Muscle of leg (tissue), 11 donors: ENCODE results near the gene PLXNA4. TPM values are rescaled to one million over a fixed set of nuclear protein-coding genes. Genes with fewer than 3 reads are reported as not detected.
A peak's percentile ranks its signal among the peaks of the same experiment; 100 is the strongest.

Experiments
- DNase-seq: peaks from one replicate; pipeline ENCODE4 v3.0.0; 2013
- H3K27ac ChIP-seq: one replicate; pipeline ENCODE4 v1.5.1; 2013; ENCODE audit warnings: mild to moderate bottlenecking, low read length, control low read depth
- H3K27me3 ChIP-seq: one replicate; pipeline ENCODE4 v1.6.1; 2013; ENCODE audit warnings: low read length; ENCODE audit not compliant: control insufficient read depth, insufficient read depth
- H3K36me3 ChIP-seq: one replicate; pipeline ENCODE4 v1.6.1; 2013; ENCODE audit warnings: low read length; ENCODE audit not compliant: control insufficient read depth, insufficient read depth
- H3K4me1 ChIP-seq: one replicate; pipeline ENCODE4 v1.6.1; 2013; ENCODE audit warnings: low read length; ENCODE audit not compliant: control insufficient read depth, insufficient read depth
- H3K4me3 ChIP-seq: one replicate; pipeline ENCODE4 v1.5.1; 2013; ENCODE audit warnings: low read length, control low read depth
- H3K9me3 ChIP-seq: replicated peaks from 2 replicates; pipeline ENCODE4 v1.6.1; 2013; ENCODE audit warnings: low read depth, low read length; ENCODE audit not compliant: control insufficient read depth
- WGBS: methylation state at CpG from one replicate; pipeline ENCODE4 v1.1.5; 2013; ENCODE audit warnings: missing lambda C conversion rate; ENCODE audit not compliant: insufficient coverage; 5-methylcytosine and 5-hydroxymethylcytosine counted together
- polyA plus RNA-seq, 8 donors: library from polyadenylated mRNA; unstranded; fragments of 120-200 nt; gene quantifications; one replicate each; pipeline versions ENCODE4 v1.2.1 to v1.2.3, GENCODE V29; 2013; ENCODE audit warnings: inconsistent platforms in 1 of 8, low replicate concordance in 1 of 8; ENCODE audit not compliant: insufficient read length in 8 of 8, insufficient read depth in 1 of 8
- total RNA-seq: library from RNA; stranded (reverse); fragments of 120-200 nt; gene quantifications from one replicate; pipeline ENCODE4 v1.2.4, GENCODE V29; 2013

The PLXNA4 gene
- total and polyA plus RNA-seq, 9 donors: 1.3 to 3.3 (median 2.1) TPM

DNA sequence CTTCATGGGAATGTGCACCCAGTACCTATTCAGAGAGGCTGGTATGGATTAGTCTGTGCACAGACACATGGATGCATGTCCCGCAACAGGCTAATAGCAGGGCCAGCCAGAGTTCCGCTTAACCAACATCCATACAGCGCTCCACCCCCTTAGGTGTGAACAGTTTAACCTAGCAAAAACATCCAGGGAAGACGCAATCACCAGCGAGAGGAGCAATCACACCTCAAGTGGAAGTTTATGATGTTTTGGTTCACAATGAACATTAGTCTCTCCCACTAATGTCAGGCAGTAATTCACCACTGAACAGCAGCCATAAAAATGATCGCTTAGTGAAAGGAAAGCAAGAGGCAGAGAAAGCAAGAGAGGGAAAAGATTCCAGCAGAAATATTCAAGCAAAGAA lies 91.1 kb downstream of the PLXNA4 start:
- Histone ChIP-seq H3K9me3 (no peaks in the 10 kb centered on the region), H3K27me3 (peaks cover 7% of the 10 kb centered on the region), H3K36me3 (no peaks in the 10 kb centered on the region), H3K27ac (no peak overlapping the region), H3K4me3 (no peak overlapping the region), H3K4me1 (peaks cover 15% of the 10 kb centered on the region)
- DNase-seq: no peak
- no CpG with 5 or more reads among the region's 6 CpGs for WGBS

DNA sequence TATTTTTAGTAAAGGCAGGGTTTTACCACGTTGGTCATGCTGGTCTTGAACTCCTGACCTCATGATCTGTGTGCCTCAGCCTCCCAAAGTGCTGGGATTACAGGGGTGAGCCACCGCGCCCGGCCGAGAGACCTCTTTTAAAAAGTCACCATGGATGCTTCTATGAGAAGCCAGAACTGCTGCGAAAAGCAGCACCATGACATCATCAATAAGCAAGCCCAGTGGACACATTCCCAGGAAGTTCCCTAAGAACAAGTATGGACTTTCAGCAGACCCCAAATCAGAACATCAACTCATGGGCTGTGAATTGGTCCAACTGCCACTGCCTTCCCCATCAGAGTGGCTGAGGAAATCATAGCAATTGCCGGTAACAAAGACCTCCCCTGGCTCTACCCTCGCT lies 93.4 kb downstream of the PLXNA4 start:
- Histone ChIP-seq H3K4me3 (no peak overlapping the region), H3K27ac (no peak overlapping the region), H3K36me3 (no peaks in the 10 kb centered on the region), H3K9me3 (no peaks in the 10 kb centered on the region), H3K27me3 (peaks cover 7% of the 10 kb centered on the region), H3K4me1 (peaks cover 9% of the 10 kb centered on the region)
- 88% methylated on average over 7 of the region's 8 CpGs for WGBS
- no peak for DNase-seq

DNA sequence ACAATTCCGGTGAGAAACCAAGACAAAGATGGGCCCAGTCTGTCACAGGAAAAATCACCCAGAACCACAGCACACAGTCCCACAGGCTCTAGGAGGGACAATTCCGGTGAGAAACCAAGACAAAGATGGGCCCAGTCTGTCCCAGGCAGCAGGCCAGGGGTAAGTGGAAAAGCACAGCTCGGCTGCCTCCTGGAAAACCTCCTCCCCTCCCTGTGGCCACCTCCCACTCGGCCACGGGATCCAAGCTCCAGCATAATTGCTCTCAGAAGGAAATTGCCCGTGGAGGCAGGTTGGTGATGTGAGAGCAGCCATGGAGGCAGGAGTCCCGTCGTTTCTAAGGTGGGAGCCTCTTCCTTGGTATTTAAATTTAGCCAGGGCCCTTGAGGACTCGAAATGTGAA lies 95.7 kb downstream of the PLXNA4 start:
- Histone ChIP-seq H3K36me3 (no peaks in the 10 kb centered on the region), H3K4me3 (no peak overlapping the region), H3K27me3 (peaks cover 8% of the 10 kb centered on the region), H3K4me1 (no peaks in the 10 kb centered on the region), H3K27ac (no peak overlapping the region), H3K9me3 (no peaks in the 10 kb centered on the region)
- WGBS: 26% methylated on average over 3 of the region's 9 CpGs
- no peak for DNase-seq

DNA sequence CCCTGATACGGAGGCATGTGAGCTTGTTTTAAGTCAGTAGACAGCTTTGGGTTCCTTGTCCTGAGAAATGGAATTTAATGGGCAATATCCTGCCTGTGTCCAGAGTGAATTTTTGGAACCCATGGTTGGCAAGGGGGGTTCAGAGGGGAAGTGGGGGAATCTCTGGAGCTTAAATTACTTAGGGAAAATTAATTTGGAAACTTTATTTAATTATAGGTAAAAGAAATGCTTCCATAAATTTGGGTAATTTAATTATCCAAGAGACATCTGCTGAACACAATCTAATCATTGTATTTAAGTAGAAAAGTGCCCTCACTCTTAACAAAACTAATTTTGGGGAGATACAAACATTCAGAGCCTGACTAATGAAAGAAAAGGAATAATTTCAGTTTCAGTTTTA lies 99.7 kb downstream of the PLXNA4 start:
- H3K36me3 ChIP-seq: no peaks in the 10 kb centered on the region
- peaks cover 17% of the 10 kb centered on the region for H3K4me1 ChIP-seq
- H3K9me3 ChIP-seq: no peaks in the 10 kb centered on the region
- no peak overlapping the region for H3K27ac ChIP-seq
- peaks cover 13% of the 10 kb centered on the region for H3K27me3 ChIP-seq
- no peak for DNase-seq
- 29% methylated on average over 1 of the region's 1 CpG for WGBS
- H3K4me3 ChIP-seq: no peak overlapping the region

DNA sequence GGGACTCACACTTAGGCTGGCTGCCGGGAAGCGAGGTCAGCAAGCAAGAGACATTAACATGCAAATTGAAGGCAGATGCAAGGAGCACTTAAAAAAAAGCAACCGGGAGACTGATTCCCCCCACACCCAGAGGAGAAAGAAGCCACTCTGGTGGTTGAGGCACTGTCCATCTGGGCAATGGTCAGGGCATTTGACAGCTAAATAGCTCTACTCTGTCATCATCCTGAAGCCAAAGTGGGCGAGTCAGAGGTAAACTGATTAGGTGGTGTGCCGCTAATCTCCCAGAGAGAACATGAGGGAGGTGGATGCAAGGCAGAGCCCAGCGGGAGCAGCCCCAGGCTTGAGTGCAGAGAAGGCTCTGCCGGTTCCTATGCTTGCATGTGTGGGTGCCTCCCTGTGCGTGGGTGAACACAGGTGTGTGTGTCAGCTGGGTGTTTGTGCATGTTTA lies 100.6 kb downstream of the PLXNA4 start:
- WGBS: 39% methylated on average over 6 of the region's 8 CpGs
- no peaks in the 10 kb centered on the region for H3K36me3 ChIP-seq
- no peak overlapping the region for H3K4me3 ChIP-seq
- H3K9me3 ChIP-seq: no peaks in the 10 kb centered on the region
- H3K27ac ChIP-seq: no peak overlapping the region
- DNase-seq: no peak
- peaks cover 21% of the 10 kb centered on the region for H3K4me1 ChIP-seq
- H3K27me3 ChIP-seq: peaks cover 13% of the 10 kb centered on the region

DNA sequence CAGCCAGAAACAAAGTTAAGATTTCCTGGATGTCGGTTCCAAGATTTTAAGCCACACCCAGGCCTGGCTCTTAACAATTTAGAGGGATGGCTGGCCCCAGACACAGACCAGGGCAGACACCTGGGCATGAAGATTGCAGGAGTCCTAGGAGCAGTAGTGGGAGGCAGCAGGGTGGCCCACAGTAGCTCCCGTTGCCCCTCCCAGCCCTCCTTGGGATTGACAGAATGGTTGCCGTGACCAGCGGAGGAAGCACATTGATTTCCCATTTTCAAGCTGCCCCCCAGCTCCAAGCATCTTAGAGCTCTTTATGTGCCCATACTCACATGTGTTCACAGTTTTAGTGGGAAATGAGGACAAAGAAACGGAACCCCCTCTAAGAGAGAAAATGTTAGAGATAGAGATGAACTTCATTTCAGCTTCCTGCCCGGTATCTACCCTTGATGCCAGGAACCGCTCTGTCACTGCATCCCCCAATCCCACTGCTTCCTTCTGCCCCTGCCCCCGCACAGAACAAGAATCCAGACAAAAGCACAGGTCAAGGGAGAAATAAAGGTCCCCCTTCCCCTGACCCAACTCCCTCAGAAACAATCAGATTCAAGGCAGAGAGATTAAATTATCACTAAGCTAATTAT lies 101.1 kb downstream of the PLXNA4 start:
- no peak overlapping the region for H3K27ac ChIP-seq
- WGBS: 14% methylated on average over 4 of the region's 8 CpGs
- DNase-seq: no peak
- no peak overlapping the region for H3K4me3 ChIP-seq
- no peaks in the 10 kb centered on the region for H3K9me3 ChIP-seq
- no peaks in the 10 kb centered on the region for H3K36me3 ChIP-seq
- peaks cover 13% of the 10 kb centered on the region for H3K27me3 ChIP-seq
- H3K4me1 ChIP-seq: peaks cover 21% of the 10 kb centered on the region

DNA sequence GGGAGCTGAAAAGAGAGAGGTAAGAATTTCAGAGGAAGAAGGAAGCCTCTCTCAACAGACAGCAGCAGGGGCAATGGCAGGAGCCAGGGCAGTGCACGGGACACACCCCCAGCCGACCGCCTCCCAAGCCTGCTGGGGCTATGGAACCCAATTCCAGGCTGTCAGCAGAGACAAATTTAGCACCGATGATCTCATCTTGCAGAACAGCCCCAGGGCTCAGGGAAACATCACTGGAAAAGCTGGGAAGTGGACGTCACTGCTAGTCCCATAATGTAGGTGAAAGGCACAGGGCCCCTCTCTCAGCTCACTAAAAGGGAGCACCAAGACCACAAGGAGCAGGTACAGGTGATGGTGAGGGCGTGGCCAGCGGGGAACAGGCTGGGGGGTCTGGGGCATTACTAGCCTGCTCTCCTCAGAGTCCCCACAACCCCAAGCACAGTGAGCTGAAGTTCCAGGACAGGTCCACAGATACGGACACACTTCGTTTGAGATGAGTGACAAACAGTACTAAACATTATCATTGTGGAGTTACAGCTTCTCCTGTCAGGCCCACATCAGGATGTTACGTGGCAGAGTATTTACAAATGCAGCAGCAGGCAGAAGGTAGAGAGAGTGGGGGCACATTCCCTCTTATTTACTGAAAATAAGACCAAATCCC lies 103.7 kb downstream of the PLXNA4 start:
- H3K27me3 ChIP-seq: peaks cover 13% of the 10 kb centered on the region
- H3K36me3 ChIP-seq: no peaks in the 10 kb centered on the region
- WGBS: 11% methylated on average over 5 of the region's 10 CpGs
- no peaks in the 10 kb centered on the region for H3K9me3 ChIP-seq
- H3K4me3 ChIP-seq: no peak overlapping the region
- H3K27ac ChIP-seq: no peak overlapping the region
- H3K4me1 ChIP-seq: peaks cover 21% of the 10 kb centered on the region
- peak; percentile 83 for DNase-seq

DNA sequence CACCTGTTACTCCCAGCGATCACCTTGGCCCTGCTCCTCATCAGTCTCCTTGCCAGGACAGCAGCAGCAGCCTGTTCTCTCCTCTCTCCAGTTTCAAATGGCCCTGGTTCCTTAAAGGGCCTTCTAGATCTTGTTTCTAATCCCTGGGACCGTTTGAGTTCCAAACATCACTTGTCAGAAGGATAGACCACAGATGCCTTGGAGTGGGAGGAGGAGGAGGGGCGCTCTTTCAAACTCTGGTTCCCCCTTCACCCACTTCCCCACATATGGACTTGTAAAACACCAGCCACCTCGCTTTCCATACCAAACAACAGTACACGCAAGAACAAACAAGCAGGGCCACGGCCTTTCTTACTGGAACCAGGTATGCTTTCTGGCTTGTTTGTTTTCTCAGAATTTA lies 104.8 kb downstream of the PLXNA4 start:
- DNase-seq: no peak
- no peak overlapping the region for H3K4me3 ChIP-seq
- peaks cover 13% of the 10 kb centered on the region for H3K27me3 ChIP-seq
- H3K36me3 ChIP-seq: no peaks in the 10 kb centered on the region
- peaks cover 21% of the 10 kb centered on the region for H3K4me1 ChIP-seq
- no peak overlapping the region for H3K27ac ChIP-seq
- H3K9me3 ChIP-seq: no peaks in the 10 kb centered on the region
- 82% methylated on average over 3 of the region's 6 CpGs for WGBS

DNA sequence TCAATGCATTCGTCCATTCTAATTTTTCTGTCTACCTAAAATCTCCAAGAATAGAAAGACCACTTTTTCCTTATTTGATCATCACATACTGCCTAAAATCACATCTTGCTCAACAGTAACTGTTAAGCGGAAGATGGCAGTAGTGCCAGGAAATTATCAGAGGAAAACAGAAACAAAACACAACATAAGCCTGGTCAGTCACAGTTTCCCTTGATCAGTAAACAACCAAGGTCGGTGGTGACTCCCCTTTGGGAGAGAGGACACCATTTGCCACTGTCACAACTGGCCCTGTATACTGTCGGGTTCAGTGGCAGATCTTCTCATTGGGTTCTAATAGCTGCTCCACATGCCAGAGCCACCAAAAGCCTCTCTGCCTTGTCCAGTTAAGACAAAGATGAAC lies 106.6 kb downstream of the PLXNA4 start:
- no peaks in the 10 kb centered on the region for H3K36me3 ChIP-seq
- 17% methylated on average over 2 of the region's 4 CpGs for WGBS
- peaks cover 6% of the 10 kb centered on the region for H3K27me3 ChIP-seq
- no peaks in the 10 kb centered on the region for H3K9me3 ChIP-seq
- no peak overlapping the region for H3K27ac ChIP-seq
- no peak overlapping the region for H3K4me3 ChIP-seq
- peaks cover 21% of the 10 kb centered on the region for H3K4me1 ChIP-seq
- no peak for DNase-seq

DNA sequence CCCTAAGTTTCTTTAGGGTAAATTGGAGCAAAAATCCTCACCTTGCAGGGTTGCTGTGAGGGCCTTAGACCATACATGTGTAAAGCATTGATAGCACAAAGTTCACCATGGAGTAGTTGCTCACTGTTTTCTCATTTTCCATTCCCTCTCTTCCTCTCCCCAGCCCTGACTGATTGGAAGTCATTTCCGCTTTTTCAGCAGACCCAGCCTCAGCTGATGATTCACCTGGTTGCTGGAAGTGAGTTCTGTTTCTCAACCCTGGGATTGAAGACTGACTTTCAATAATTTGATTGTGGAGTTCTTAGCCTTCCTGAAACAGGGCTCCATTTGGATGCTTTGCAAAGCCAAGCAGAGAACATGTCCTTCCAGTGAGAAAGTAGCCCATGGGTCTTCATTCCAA lies 107.0 kb downstream of the PLXNA4 start:
- no peak overlapping the region for H3K27ac ChIP-seq
- no peaks in the 10 kb centered on the region for H3K36me3 ChIP-seq
- no peaks in the 10 kb centered on the region for H3K9me3 ChIP-seq
- H3K4me3 ChIP-seq: no peak overlapping the region
- peaks cover 19% of the 10 kb centered on the region for H3K4me1 ChIP-seq
- peaks cover 3% of the 10 kb centered on the region for H3K27me3 ChIP-seq
- DNase-seq: no peak
- no CpG with 5 or more reads among the region's 1 CpG for WGBS
